ENCODE results near the gene UGT1A6.

The UGT1A6 gene

DNA sequence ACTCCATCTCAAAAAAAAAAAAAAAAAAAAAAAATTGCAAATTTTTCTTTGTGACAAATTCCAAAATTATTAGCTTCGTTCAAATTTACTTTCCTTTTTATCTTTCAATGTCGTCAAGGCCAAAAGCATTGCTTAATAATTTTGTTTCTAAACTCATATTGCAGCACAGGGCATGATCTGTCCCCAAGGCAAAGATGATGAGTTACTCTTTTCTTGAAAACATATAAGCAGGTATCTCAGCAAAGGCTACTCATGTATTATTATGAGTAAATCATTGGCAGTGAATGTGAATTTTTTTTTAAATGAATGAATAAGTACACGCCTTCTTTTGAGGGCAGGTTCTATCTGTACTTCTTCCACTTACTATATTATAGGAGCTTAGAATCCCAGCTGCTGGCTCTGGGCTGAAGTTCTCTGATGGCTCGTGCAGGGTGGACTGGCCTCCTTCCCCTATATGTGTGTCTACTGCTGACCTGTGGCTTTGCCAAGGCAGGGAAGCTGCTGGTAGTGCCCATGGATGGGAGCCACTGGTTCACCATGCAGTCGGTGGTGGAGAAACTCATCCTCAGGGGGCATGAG lies 11.1 kb upstream of the UGT1A6 start, which contains the start of gene UGT1A7:
Gene UGT1A7 (plus strand): TSS at position 381 of the 579 bp plus-strand sequence. CDS start 37 bp downstream, at position 418.
- no peak for DNase-seq (ENCODE audit: low read depth)
- H3K4me3 ChIP-seq (ENCODE audit: low read depth, low read length) = no peak within 1 kb of the TSS
- in situ Hi-C loops (cut with HindIII; ENCODE audit: low sequenced_read_pairs) = no loop called here
- TF ChIP-seq, protein P1, sequence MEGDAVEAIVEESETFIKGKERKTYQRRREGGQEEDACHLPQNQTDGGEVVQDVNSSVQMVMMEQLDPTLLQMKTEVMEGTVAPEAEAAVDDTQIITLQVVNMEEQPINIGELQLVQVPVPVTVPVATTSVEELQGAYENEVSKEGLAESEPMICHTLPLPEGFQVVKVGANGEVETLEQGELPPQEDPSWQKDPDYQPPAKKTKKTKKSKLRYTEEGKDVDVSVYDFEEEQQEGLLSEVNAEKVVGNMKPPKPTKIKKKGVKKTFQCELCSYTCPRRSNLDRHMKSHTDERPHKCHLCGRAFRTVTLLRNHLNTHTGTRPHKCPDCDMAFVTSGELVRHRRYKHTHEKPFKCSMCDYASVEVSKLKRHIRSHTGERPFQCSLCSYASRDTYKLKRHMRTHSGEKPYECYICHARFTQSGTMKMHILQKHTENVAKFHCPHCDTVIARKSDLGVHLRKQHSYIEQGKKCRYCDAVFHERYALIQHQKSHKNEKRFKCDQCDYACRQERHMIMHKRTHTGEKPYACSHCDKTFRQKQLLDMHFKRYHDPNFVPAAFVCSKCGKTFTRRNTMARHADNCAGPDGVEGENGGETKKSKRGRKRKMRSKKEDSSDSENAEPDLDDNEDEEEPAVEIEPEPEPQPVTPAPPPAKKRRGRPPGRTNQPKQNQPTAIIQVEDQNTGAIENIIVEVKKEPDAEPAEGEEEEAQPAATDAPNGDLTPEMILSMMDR (IDR thresholded peaks at IDR 0.05; ENCODE audit: low read depth, low read length, missing control alignments) = no peak

DNA sequence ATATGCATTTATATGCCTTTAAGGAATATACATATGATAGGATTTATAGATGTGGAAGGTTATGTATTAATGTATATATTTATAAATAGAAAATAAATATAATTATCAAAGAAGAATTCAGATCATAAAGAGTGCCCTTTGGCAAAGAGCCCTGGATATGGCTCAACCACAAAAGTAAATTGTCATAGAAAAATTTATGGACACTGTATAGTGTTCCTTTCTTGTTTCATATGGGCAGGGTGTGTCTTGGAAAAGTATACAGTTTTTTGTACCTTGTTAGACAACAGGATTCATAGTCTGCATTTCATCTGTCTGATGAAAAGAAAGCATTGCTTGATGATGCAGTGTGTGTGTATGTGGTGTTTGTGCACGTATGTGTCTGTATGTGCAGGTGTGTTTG lies 8.1 kb upstream of the UGT1A6 start:
- TF ChIP-seq, protein P1 (IDR thresholded peaks at IDR 0.05; ENCODE audit: low read depth, low read length, missing control alignments) = no peak
- no peak for DNase-seq (ENCODE audit: low read depth)
- H3K4me3 ChIP-seq (ENCODE audit: low read depth, low read length) = no peak overlapping the region
- in situ Hi-C loops (cut with HindIII; ENCODE audit: low sequenced_read_pairs) = no loop called here

DNA sequence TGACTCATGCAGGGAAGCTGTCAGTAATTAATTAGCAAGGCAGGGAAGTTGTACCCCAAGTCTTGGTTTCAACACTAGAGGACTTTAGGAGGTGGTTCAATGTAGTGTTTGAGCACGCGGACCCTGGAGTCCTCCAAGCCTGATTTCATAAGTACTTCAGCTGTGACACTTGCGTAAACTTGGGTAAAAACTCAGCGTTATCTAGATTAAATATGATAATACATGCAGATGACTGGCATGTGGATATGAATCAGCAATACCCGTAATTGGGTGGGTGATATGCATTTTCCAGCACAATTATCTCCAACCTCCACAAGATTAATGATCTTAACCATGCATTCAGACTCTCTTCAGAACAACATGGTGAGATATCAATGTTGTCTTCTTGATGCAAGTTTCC lies 5.8 kb upstream of the UGT1A6 start:
- TF ChIP-seq, protein P1 (IDR thresholded peaks at IDR 0.05; ENCODE audit: low read depth, low read length, missing control alignments) = no peak
- no peak overlapping the region for H3K4me3 ChIP-seq (ENCODE audit: low read depth, low read length)
- in situ Hi-C loops (cut with HindIII; ENCODE audit: low sequenced_read_pairs) = no loop called here
- DNase-seq (ENCODE audit: low read depth) = no peak

DNA sequence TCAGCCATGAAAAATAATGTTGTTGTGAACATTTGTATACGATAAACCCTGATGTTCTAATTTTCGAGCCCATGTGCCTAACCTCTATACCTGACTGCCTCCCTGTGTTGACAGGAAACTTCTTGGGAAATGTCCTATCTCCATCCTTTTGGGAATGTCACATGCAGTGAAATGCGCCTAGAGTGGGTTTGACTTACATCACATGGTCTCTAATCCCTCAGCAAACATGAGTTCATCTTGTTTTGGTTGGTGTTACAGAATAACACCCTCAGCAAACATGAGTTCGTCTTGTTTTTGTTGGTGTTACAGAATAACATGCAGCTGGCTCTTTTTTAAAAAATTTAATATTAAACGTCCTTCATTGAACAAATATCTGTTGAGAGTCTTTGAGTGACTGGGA lies 4.3 kb upstream of the UGT1A6 start:
- no peak for DNase-seq (ENCODE audit: low read depth)
- TF ChIP-seq, protein P1 (IDR thresholded peaks at IDR 0.05; ENCODE audit: low read depth, low read length, missing control alignments) = no peak
- in situ Hi-C loops (cut with HindIII; ENCODE audit: low sequenced_read_pairs) = no loop called here

DNA sequence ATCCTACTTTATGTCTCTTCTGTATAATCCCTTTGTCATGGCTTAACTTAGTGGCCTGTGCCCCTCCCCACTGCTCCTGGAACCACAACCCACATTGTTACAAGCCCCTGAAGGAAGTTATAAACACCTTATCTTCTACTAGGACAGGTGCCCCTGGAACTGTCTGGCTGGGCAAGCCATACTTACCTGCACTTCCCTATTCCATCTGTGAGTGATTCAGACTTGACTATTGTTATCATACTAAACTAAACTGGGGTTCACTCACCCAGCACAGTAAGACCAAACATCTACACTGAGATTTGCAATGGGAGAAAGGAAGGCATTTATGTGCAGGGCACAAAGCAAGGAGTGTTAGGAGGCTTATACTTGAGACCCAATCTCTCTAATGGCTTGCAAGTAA lies 3.7 kb upstream of the UGT1A6 start:
- in situ Hi-C loops (cut with HindIII; ENCODE audit: low sequenced_read_pairs) = no loop called here
- no peak for DNase-seq (ENCODE audit: low read depth)

More for the DNA sequence above, 4.3 kb upstream of the UGT1A6 start:
- H3K4me3 ChIP-seq (ENCODE audit: low read depth, low read length) = no peak overlapping the region

DNA sequence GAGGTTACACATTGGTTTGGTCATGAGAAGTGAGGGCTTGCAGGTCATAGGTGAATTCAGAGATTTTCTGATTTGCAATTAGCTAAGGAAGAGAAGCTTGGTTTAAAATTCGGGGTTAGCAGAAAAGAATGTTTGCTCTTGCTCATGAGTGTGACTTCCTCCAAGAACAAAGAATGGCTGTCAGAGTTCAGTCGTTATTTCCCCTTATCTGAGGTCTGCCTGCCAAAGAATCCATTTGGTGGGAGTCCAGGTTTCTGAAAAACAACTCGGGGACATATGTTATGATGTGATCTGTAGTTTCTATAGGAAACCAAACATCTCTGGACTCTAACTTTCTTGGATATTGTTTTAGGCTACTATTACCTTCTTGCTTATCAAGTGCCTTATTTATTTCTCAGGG lies 3.2 kb upstream of the UGT1A6 start:
- no peak for DNase-seq (ENCODE audit: low read depth)
- no peak overlapping the region for H3K4me3 ChIP-seq (ENCODE audit: low read depth, low read length)
- in situ Hi-C loops (cut with HindIII; ENCODE audit: low sequenced_read_pairs) = no loop called here
- TF ChIP-seq, protein P1 (IDR thresholded peaks at IDR 0.05; ENCODE audit: low read depth, low read length, missing control alignments) = no peak

More for the DNA sequence above, 3.7 kb upstream of the UGT1A6 start:
- no peak overlapping the region for H3K4me3 ChIP-seq (ENCODE audit: low read depth, low read length)
- TF ChIP-seq, protein P1 (IDR thresholded peaks at IDR 0.05; ENCODE audit: low read depth, low read length, missing control alignments) = no peak

Measured in astrocyte of the cerebellum (primary cell).